ENCODE results near the gene MAPK14.
"Not testable (repeated sequence)": the region's sequence is repeated elsewhere in the genome, so short reads cannot be mapped to it uniquely, and the experiment has no call there.

The MAPK14 gene

DNA sequence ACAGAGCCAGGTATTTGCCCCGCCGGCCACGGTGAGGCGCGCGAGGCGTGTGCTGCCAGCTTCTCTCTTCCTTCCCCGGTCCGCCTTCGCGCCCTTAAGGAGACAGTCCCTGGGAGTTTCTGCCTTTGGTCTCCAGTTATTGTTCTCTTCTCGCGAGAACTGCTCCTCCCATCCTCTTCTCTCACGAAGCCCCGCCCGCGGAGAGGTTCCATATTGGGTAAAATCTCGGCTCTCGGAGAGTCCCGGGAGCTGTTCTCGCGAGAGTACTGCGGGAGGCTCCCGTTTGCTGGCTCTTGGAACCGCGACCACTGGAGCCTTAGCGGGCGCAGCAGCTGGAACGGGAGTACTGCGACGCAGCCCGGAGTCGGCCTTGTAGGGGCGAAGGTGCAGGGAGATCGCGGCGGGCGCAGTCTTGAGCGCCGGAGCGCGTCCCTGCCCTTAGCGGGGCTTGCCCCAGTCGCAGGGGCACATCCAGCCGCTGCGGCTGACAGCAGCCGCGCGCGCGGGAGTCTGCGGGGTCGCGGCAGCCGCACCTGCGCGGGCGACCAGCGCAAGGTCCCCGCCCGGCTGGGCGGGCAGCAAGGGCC lies at the start of gene MAPK14:
TSS of gene MAPK14 (plus strand) at position 308 of the 587 bp plus-strand sequence. CDS start 350 bp downstream, outside the sequence.
- DNase-seq (ENCODE audit: extremely low read depth, low read depth): peak; percentile 99
- TF ChIP-seq, protein P1, sequence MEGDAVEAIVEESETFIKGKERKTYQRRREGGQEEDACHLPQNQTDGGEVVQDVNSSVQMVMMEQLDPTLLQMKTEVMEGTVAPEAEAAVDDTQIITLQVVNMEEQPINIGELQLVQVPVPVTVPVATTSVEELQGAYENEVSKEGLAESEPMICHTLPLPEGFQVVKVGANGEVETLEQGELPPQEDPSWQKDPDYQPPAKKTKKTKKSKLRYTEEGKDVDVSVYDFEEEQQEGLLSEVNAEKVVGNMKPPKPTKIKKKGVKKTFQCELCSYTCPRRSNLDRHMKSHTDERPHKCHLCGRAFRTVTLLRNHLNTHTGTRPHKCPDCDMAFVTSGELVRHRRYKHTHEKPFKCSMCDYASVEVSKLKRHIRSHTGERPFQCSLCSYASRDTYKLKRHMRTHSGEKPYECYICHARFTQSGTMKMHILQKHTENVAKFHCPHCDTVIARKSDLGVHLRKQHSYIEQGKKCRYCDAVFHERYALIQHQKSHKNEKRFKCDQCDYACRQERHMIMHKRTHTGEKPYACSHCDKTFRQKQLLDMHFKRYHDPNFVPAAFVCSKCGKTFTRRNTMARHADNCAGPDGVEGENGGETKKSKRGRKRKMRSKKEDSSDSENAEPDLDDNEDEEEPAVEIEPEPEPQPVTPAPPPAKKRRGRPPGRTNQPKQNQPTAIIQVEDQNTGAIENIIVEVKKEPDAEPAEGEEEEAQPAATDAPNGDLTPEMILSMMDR (IDR thresholded peaks at IDR 0.05; ENCODE audit: low read depth, low read length): peak; percentile 88

DNA sequence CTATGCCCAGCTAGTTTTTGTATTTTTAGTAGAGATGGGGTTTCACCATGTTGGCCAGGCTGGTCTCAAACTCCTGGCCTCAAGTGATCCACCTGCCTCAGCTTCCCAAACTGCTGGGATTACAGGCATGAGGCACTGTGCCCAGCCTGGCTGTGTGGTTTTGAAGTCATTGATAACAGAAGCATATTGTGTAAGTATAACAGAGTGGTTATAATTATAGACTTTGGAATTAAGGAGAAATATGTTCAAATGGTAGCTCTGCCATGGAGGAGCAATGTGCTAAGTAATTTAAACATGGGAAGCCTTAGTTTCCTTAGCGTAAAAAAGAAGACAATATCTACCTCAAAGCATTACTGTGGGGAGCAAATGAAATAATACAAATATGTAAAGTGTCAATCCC lies 47.5 kb upstream of the MAPK14 start:
- not testable (repeated sequence) for DNase-seq (ENCODE audit: extremely low read depth, low read depth)

DNA sequence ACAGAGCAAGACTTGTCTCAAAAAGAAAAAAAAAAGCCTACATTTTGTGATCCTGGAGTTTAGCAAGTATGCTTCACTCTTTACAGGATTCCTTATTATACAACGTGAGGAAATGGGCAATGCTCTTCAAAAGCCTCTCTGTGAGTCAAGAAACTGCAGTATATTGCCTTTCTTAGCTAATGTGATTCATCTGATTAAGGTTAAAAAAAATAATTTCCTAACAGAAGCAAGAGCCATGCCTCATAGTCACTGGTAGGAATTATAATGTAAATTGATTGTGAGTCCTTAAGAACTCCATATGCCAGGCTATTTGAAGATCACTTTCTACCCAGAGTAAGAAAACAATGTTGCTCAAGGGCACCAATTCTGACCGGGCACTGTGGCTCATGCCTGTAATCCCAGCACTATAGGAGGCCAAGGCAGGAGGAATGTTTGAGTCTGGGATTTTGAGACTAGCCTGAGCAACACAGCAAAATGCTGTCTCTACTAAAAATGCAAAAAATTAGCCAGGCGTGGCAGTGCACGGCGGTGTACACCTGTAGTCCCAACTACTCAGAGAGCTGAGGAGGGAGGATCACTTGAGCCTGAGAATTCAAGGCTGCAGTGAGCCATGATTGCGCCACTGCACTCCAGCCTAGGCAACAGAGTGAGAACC lies 46.5 kb upstream of the MAPK14 start:
- TF ChIP-seq, protein P1 (IDR thresholded peaks at IDR 0.05; ENCODE audit: low read depth, low read length): no peak
- DNase-seq (ENCODE audit: extremely low read depth, low read depth): no peak

DNA sequence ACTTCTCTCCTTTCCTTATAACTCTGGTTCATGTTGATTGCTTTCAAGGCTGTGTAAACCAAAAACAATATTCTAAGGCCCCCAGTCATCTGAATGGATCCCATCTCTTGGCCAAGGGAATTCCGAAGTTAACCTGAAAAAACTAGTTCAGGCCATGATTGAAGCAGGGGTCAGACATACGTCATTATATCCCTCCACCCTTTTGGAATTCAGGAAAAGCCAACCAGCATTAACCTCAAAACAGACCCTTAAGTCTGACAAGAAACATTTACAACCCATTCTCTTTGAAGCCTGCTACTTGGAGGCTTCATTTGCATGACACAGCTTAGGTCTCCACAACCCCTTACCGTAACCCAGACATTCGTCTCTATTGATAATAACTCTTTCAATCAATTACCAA lies 42.9 kb upstream of the MAPK14 start:
- DNase-seq (ENCODE audit: extremely low read depth, low read depth): no peak
- TF ChIP-seq, protein P1 (IDR thresholded peaks at IDR 0.05; ENCODE audit: low read depth, low read length): no peak

DNA sequence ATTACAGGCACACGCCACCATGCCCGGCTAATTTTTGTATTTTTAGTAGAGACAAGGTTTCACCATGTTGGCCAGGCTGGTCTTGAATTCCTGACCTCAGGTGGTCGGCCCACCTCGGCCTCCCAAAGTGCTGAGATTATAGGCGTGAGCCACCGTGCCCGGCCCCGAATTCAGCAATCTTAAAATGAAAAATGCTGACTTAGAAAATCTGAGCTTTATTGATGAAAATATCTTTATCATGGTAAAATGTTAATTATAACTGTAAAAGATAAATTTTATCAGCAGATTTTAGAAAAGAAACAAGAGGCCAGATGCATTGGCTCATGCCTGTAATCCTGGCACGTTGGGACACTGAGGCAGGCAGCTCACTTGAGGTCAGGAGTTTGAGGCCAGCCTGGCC lies 39.6 kb upstream of the MAPK14 start:
- not testable (repeated sequence) for DNase-seq (ENCODE audit: extremely low read depth, low read depth)

DNA sequence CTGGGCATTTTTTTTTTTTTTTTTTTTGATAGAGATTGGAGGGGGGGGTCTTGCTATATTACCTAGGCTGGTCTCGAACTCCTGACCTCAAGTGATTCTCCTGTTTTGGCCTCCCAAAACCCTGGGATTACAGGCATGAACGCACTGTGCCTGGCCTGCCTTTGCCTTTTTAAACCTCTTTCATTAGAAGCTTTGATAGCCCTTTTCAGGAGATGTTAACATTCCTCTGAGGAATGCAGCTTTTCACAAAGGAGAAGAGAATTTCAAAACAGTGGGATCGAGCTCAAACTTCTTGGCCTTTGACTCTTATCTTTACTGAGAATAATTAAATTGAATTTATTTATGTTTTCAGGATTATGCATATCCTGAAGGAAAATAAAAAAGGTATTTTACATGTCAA lies 34.5 kb upstream of the MAPK14 start:
- DNase-seq (ENCODE audit: extremely low read depth, low read depth): no peak
- TF ChIP-seq, protein P1 (IDR thresholded peaks at IDR 0.05; ENCODE audit: low read depth, low read length): no peak

DNA sequence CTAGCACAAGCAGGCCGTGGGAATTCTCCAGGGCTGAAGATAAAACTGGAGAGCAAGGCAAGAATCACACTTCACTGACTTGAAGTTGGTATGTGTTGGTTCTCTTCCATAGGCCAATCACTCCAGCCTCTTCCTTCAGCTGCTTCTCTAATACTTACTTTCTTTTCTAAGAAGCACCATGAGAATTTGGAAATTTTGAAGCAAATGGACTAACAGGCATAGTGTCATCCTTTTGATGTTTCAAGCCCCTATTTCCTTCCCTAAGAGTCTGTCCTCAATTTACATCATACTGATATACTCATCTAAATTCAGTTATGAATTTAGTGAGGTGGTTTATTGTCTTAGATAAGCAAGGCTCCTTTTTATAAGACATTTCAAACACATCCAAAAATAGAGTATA lies 27.2 kb upstream of the MAPK14 start:
- DNase-seq (ENCODE audit: extremely low read depth, low read depth): no peak
- TF ChIP-seq, protein P1 (IDR thresholded peaks at IDR 0.05; ENCODE audit: low read depth, low read length): no peak

DNA sequence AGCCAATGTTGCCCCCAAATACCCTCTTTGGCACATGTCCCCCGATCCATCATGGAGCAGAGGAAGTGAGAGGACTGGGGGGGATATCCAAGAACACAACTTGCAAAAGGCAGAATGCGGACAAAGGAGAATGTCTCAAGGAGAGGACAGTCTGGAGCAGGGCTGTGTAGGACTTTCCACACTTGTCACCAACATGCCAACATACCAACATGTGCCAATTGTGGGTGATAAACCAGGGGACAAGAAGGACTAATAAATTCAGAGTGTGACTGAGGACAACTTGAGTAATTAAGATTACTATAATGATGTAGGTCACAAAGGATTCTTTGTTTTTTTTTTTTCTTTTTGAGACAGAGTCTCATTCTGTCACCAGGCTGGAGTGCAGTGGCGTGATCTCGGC lies 11.9 kb upstream of the MAPK14 start:
- no peak for DNase-seq (ENCODE audit: extremely low read depth, low read depth)
- TF ChIP-seq, protein P1 (IDR thresholded peaks at IDR 0.05; ENCODE audit: low read depth, low read length): no peak
